Bronchial epithelial cell (primary cell): Measurements from ENCODE around the gene CIROP. TPM values are rescaled to one million over a fixed set of nuclear protein-coding genes. Genes with fewer than 3 reads are reported as not detected.

Source experiments
- DNase-seq: peaks from one replicate; pipeline ENCODE4 v3.0.0-alpha.2; 2010; ENCODE audit warnings: low read depth
- FAIRE-seq: peaks from 2 replicates; lab custom pipeline; 2011; peaks lifted over from hg19 to GRCh38; lab: Jason Lieb, UNC
- H3K27me3 ChIP-seq: 2 replicates; pipeline ENCODE4 v1.5.1; 2011; ENCODE audit warnings: low read length; ENCODE audit not compliant: control insufficient read depth, insufficient read depth
- H3K36me3 ChIP-seq: 2 replicates; pipeline ENCODE4 v1.5.1; 2011; ENCODE audit warnings: low read length; ENCODE audit not compliant: control insufficient read depth, insufficient read depth
- H3K4me3 ChIP-seq: 2 replicates; pipeline ENCODE4 v1.5.1; 2011; ENCODE audit warnings: mild to moderate bottlenecking, low read depth, low read length, control low read depth
- total RNA-seq: library from RNA; depleted of rRNA; stranded (reverse); fragments of >200 nt; gene quantifications from 2 replicates; pipeline ENCODE4 v1.2.1, GENCODE V29; 2014
- TF ChIP-seq, protein P1 (sequence below): IDR thresholded peaks from 2 replicates; pipeline ENCODE4 v1.5.1; 2011; ENCODE audit warnings: mild to moderate bottlenecking, moderate library complexity, low read length, control low read depth, inconsistent platforms; ENCODE audit not compliant: insufficient read depth, severe bottlenecking

The CIROP gene
- total RNA-seq, 1 donor from 2014 or later = not detected

GRCh38 chr14:23148591-23149249, 43.9 kb upstream of the CIROP start:
- no peak overlapping the region for H3K4me3 ChIP-seq
- FAIRE-seq = no peak
- no peaks in the 10 kb centered on the region for H3K36me3 ChIP-seq
- TF ChIP-seq, protein P1, sequence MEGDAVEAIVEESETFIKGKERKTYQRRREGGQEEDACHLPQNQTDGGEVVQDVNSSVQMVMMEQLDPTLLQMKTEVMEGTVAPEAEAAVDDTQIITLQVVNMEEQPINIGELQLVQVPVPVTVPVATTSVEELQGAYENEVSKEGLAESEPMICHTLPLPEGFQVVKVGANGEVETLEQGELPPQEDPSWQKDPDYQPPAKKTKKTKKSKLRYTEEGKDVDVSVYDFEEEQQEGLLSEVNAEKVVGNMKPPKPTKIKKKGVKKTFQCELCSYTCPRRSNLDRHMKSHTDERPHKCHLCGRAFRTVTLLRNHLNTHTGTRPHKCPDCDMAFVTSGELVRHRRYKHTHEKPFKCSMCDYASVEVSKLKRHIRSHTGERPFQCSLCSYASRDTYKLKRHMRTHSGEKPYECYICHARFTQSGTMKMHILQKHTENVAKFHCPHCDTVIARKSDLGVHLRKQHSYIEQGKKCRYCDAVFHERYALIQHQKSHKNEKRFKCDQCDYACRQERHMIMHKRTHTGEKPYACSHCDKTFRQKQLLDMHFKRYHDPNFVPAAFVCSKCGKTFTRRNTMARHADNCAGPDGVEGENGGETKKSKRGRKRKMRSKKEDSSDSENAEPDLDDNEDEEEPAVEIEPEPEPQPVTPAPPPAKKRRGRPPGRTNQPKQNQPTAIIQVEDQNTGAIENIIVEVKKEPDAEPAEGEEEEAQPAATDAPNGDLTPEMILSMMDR = no peak
- DNase-seq = no peak
- no peaks in the 10 kb centered on the region for H3K27me3 ChIP-seq

- no peaks in the 10 kb centered on the region for H3K27me3 ChIP-seq
- FAIRE-seq = no peak
- no peaks in the 10 kb centered on the region for H3K36me3 ChIP-seq
- no peak overlapping the region for H3K4me3 ChIP-seq
- TF ChIP-seq, protein P1 = no peak
- DNase-seq = peak; percentile 78
Measured at GRCh38 chr14:23147676-23148075, 42.9 kb upstream of the CIROP start.

DNA sequence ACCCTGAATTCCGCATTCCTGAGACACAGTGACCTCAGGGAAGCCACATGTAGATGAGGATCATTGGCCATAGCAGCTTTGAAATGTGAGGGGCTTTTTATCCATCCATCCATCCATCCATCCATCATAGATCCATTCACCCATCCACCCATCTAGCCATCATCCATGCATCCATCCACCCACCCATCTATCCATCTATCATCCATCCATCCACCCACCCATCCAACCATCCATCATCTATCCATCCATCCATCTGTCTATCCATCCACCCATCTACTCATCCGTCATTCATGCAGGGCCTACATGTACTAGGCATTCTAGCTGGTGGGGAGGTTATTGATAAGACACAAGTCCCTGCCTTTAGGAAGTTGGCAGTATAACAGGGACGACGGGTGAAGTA, 42.2 kb upstream of the CIROP start:
- no peak for FAIRE-seq
- Histone ChIP-seq H3K27me3 (no peaks in the 10 kb centered on the region), H3K36me3 (no peaks in the 10 kb centered on the region), H3K4me3 (no peak overlapping the region)
- TF ChIP-seq, protein P1 = no peak
- DNase-seq = no peak

DNA sequence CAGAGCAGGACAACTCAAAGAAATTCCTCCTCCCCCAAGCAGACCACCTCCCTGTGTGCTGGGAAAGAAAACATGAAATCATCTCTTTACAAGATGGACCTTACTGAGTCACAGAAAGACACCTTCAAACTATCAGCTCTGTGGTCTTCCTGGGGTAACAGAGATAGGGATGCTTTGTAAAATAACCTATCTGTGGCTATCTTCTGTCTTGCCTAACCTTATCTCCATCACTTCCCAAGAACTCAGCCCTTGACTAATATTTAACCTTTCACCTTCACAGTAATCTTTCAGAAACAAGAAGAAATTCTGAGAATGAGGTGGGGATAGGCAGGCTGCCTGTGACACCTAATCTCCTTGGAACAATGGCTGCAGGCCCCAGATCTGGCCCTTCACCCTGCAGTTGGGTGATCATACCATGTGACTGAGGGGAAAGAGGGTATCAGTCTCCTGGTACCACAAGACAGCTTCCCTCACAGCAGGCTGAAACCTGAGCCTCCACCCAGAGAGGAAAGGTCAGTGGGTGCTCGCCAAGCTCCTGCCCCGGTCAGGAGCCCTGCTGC, 41.6 kb upstream of the CIROP start:
- no peak overlapping the region for H3K4me3 ChIP-seq

GRCh38 chr14:23145794-23146350, 41.1 kb upstream of the CIROP start:
- Histone ChIP-seq H3K4me3 (no peak overlapping the region), H3K36me3 (no peaks in the 10 kb centered on the region), H3K27me3 (no peaks in the 10 kb centered on the region)
- DNase-seq (peak; percentile 23), FAIRE-seq (no peak)
- TF ChIP-seq, protein P1 = no peak

More for the DNA sequence above, 41.6 kb upstream of the CIROP start:
- FAIRE-seq = no peak
- no peaks in the 10 kb centered on the region for H3K36me3 ChIP-seq
- TF ChIP-seq, protein P1 = no peak
- no peaks in the 10 kb centered on the region for H3K27me3 ChIP-seq
- no peak for DNase-seq

GRCh38 chr14:23143911-23144310, 39.1 kb upstream of the CIROP start:
- no peak for DNase-seq
- FAIRE-seq = no peak
- H3K27me3 ChIP-seq = no peaks in the 10 kb centered on the region
- H3K4me3 ChIP-seq = no peak overlapping the region
- TF ChIP-seq, protein P1 = no peak
- H3K36me3 ChIP-seq = peaks cover 1% of the 10 kb centered on the region
